K562 (cell line): ENCODE results near the gene MVD. TPM values are rescaled to one million over a fixed set of nuclear protein-coding genes. Genes with fewer than 3 reads are reported as not detected.
A peak's percentile ranks its signal among the peaks of the same experiment; 100 is the strongest.

ENCODE experiments used
- ATAC-seq: fragments of 200-7000 bp; cut with Tn5 transposase; 3 replicates; pipeline ENCODE4 v1.9.1; 2020; ENCODE audit warnings: moderate library complexity
- BruUV-seq: library from RNA; stranded (reverse); fragments of 400-500 nt; replicated peaks from 2 replicates; lab custom pipeline; 2021; lab: Mats Ljungman, UMichigan
- CTCF ChIA-PET: fragments of 300-600 bp; formaldehyde crosslinking; extraction: SDS; loops from one replicate; lab custom pipeline; 2021; ENCODE audit warnings: low intra/inter-chr PET ratio; lab: Yijun Ruan, JAX
- POLR2A ChIA-PET: fragments of 300-600, 350-650 bp; sonication (Branson Sonifier 250); formaldehyde crosslinking; extraction: SDS; loops from one replicate; lab custom pipeline; 2021; ENCODE audit warnings: antibody characterized with exemption, inconsistent platforms; lab: Yijun Ruan, JAX
- DNase-seq, 4 experiments: peaks; one replicate each; pipeline versions ENCODE4 v3.0.0 to v3.0.0-alpha.2; 2011 to 2018; ENCODE audit warnings: low spot score in 3 of 4, mixed read lengths in 3 of 4; ENCODE audit errors: extremely low read depth in 1 of 4
- FAIRE-seq: peaks from 2 replicates; lab custom pipeline; 2011; peaks lifted over from hg19 to GRCh38; lab: Jason Lieb, UNC
- H2AFZ ChIP-seq: 2 replicates; pipeline ENCODE4 v1.6.0; 2011; ENCODE audit warnings: low read depth, low read length, control low read depth, inconsistent platforms
- H3K27ac ChIP-seq: fragments of 200-600 bp; 3 replicates; pipeline ENCODE4 v1.8.0; 2011; ENCODE audit warnings: low read depth, mild to moderate bottlenecking, control low read depth, inconsistent platforms, low read length, moderate library complexity, mixed read lengths; ENCODE audit errors: extremely low read depth
- H3K27me3 ChIP-seq, 2 experiments: fragments of 300-600 bp in 1 of 2; 2 replicates in 1 of 2; 3 replicates in 1 of 2; pipeline versions ENCODE4 v1.6.0 to v1.8.0; 2011; ENCODE audit warnings: inconsistent platforms in 2 of 2, low read length in 2 of 2, mild to moderate bottlenecking in 1 of 2, mixed read lengths in 1 of 2, moderate library complexity in 1 of 2; ENCODE audit not compliant: control insufficient read depth in 2 of 2, insufficient read depth in 2 of 2
- H3K36me3 ChIP-seq: fragments of 300-600 bp; 3 replicates; pipeline ENCODE4 v1.8.0; 2011; ENCODE audit warnings: mild to moderate bottlenecking, low read length, inconsistent platforms; ENCODE audit not compliant: control insufficient read depth, insufficient read depth
- H3K4me1 ChIP-seq, 2 experiments: fragments of 200-600 bp in 1 of 2; replicated peaks in 1 of 2; 2 replicates in 1 of 2; 3 replicates in 1 of 2; pipeline versions ENCODE4 v1.5.1 to v1.8.0; 2011; ENCODE audit warnings: inconsistent platforms in 2 of 2, low read length in 2 of 2, mild to moderate bottlenecking in 1 of 2, mixed read lengths in 1 of 2, moderate library complexity in 1 of 2; ENCODE audit not compliant: control insufficient read depth in 2 of 2, insufficient read depth in 2 of 2
- H3K4me2 ChIP-seq: 2 replicates; pipeline ENCODE4 v1.6.1; 2011; ENCODE audit warnings: low read length, control low read depth, inconsistent platforms, mixed read lengths; ENCODE audit not compliant: insufficient read depth
- H3K4me3 ChIP-seq: fragments of 200-600 bp; sonication (generic), shearing (Covaris generic); 2 replicates; pipeline ENCODE4 v1.5.1; 2016; ENCODE audit warnings: control low read depth, inconsistent platforms
- H3K79me2 ChIP-seq: fragments of 200-600 bp; 3 replicates; pipeline ENCODE4 v1.8.0; 2011; ENCODE audit warnings: low read length, inconsistent platforms; ENCODE audit not compliant: control insufficient read depth, insufficient read depth
- H3K9ac ChIP-seq, 2 experiments: 2 replicates each; pipeline versions ENCODE4 v1.6.0 to v1.6.1; 2011; ENCODE audit warnings: low read depth in 2 of 2, low read length in 2 of 2, control low read depth in 1 of 2, inconsistent platforms in 1 of 2, mild to moderate bottlenecking in 1 of 2, mixed read lengths in 1 of 2; ENCODE audit not compliant: insufficient read depth in 1 of 2
- H3K9me1 ChIP-seq: one replicate; pipeline ENCODE4 v1.6.0; 2011; ENCODE audit warnings: inconsistent platforms, mild to moderate bottlenecking, low read length, moderate library complexity; ENCODE audit not compliant: control insufficient read depth, insufficient read depth
- H3K9me3 ChIP-seq: replicated peaks from 2 replicates; pipeline ENCODE4 v1.5.1; 2011; ENCODE audit warnings: low read depth, low read length, inconsistent platforms; ENCODE audit not compliant: control insufficient read depth, insufficient read depth
- H4K20me1 ChIP-seq: replicated peaks from 2 replicates; pipeline ENCODE4 v1.6.1; 2011; ENCODE audit warnings: low read length, inconsistent platforms, mixed read lengths; ENCODE audit not compliant: control insufficient read depth, insufficient read depth
- ARNT ChIP-seq, 2 experiments: fragments of 450-650 bp; IDR thresholded peaks; 2 replicates each; pipeline ENCODE4 v1.6.1; 2016; ENCODE audit warnings: mild to moderate bottlenecking in 1 of 2
- ESRRA ChIP-seq: fragments of 450-650 bp; IDR thresholded peaks from 2 replicates; pipeline ENCODE4 v1.6.1; 2014; ENCODE audit warnings: low read depth, mild to moderate bottlenecking, moderate library complexity, borderline replicate concordance
- GATAD2A ChIP-seq: fragments of 450-650 bp; IDR thresholded peaks from 2 replicates; pipeline ENCODE4 v1.6.1; 2017
- HDAC2 ChIP-seq: fragments of 450-650 bp; IDR thresholded peaks from 2 replicates; pipeline ENCODE4 v1.6.1; 2016; ENCODE audit warnings: mild to moderate bottlenecking
- HDAC8 ChIP-seq: fragments of 450-650 bp; IDR thresholded peaks from 2 replicates; pipeline ENCODE4 v1.6.1; 2016; ENCODE audit warnings: mild to moderate bottlenecking, missing genetic modification characterization, moderate library complexity, missing compliant biosample characterization
- HOXB6 ChIP-seq: fragments of 250-450 bp; sonication (Bioruptor Pico); IDR thresholded peaks from 2 replicates; pipeline ENCODE4 v1.5.1; 2022; ENCODE audit warnings: mild to moderate bottlenecking, borderline replicate concordance
- NBN ChIP-seq: fragments of 450-650 bp; IDR thresholded peaks from 2 replicates; pipeline ENCODE4 v1.6.1; 2016; ENCODE audit warnings: low read depth, mild to moderate bottlenecking
- NFIC ChIP-seq: fragments of 450-650 bp; IDR thresholded peaks from 2 replicates; pipeline ENCODE4 v1.6.1; 2017; ENCODE audit warnings: mild to moderate bottlenecking, inconsistent platforms
- RBM25 ChIP-seq: fragments of 200-400 bp; formaldehyde crosslinking; IDR thresholded peaks from 2 replicates; pipeline ENCODE4 v1.6.1; 2018; ENCODE audit warnings: low read length, low read depth, moderate library complexity; ENCODE audit not compliant: severe bottlenecking
- TOE1 ChIP-seq, 2 experiments: fragments of 450-650 bp in 1 of 2; sonication (generic) in 1 of 2; formaldehyde crosslinking in 1 of 2; IDR thresholded peaks; 2 replicates each; pipeline versions ENCODE4 v1.7.1 to v1.8.0; 2016 to 2022; ENCODE audit warnings: borderline replicate concordance in 2 of 2, mild to moderate bottlenecking in 2 of 2, antibody characterized with exemption in 1 of 2, inconsistent platforms in 1 of 2, low read depth in 1 of 2, missing genetic modification reagents in 1 of 2, moderate library complexity in 1 of 2
- ZFX ChIP-seq: sonication (generic); formaldehyde crosslinking; IDR thresholded peaks from 2 replicates; pipeline ENCODE4 v1.8.0; 2022; ENCODE audit warnings: mild to moderate bottlenecking, missing genetic modification reagents, moderate library complexity
- WGBS: fragments of 100-300 bp; shearing (Covaris generic); methylation state at CpG from one replicate; pipeline ENCODE4 v1.1.6; 2016; ENCODE audit warnings: low coverage, mixed read lengths; ENCODE audit not compliant: insufficient coverage; ENCODE audit errors: missing lambda C conversion rate; 5-methylcytosine and 5-hydroxymethylcytosine counted together
- in situ Hi-C: fragments of 300-500 bp; cut with MboI; formaldehyde crosslinking; loops from 4 replicates; pipeline ENCODE4 v1.15.0; 2018; ENCODE audit warnings: inconsistent platforms, mixed read lengths
- intact Hi-C: fragments of 100-400 bp; cut with micrococcal nuclease; formaldehyde crosslinking; loops from 2 replicates; pipeline ENCODE4 v1.14.2; 2022
- polyA plus RNA-seq, 8 experiments: library from polyadenylated mRNA; depleted of rRNA in 4 of 8; stranded (reverse) in 5 of 8; unstranded in 3 of 8; fragments of >200 nt; fragmentation: Nextera tagmentation in 2 of 8; fragmentation: Illumina TruSeq in 1 of 8; extraction: Ambion mirVana in 2 of 8; extraction: Trizol in 1 of 8; gene quantifications; 2 replicates each; pipeline versions ENCODE4 v1.2.1 to v1.2.3, GENCODE V29; 2011 to 2014; ENCODE audit warnings: inconsistent platforms in 1 of 8, missing spikeins in 1 of 8
- total RNA-seq, 7 experiments: library from RNA; depleted of rRNA in 6 of 7; stranded (reverse); fragments of >200 nt in 6 of 7; fragmentation: Illumina TruSeq in 2 of 7; extraction: Trizol in 2 of 7; gene quantifications; 2 replicates each; pipeline versions ENCODE4 v1.2.1 to v1.2.3, GENCODE V29; 2011 to 2021; ENCODE audit warnings: low replicate concordance in 1 of 7
- TF ChIP-seq, protein P1 (sequence below), 2 experiments: IDR thresholded peaks in 1 of 2; conservative IDR thresholded peaks in 1 of 2; 2 replicates each; pipeline ENCODE4 v1.6.1; 2016; ENCODE audit warnings: low read depth in 2 of 2, mild to moderate bottlenecking in 1 of 2, missing compliant biosample characterization in 1 of 2, missing genetic modification characterization in 1 of 2, moderate library complexity in 1 of 2
- TF ChIP-seq, protein P2 (sequence below), 2 experiments: fragments of 450-650 bp in 1 of 2; IDR thresholded peaks; 2 replicates each; pipeline ENCODE4 v1.6.1; 2011 to 2017; ENCODE audit warnings: low read depth in 2 of 2, antibody characterized with exemption in 1 of 2, borderline replicate concordance in 1 of 2, low read length in 1 of 2, mild to moderate bottlenecking in 1 of 2, mixed read lengths in 1 of 2; ENCODE audit not compliant: control insufficient read depth in 1 of 2

Gene MVD
- total and polyA plus RNA-seq, 9 of the 15 experiments (the other 6 are each of a cell fraction or from before 2014, with no cell fraction given): 12.2 to 141 (median 45.3) TPM

DNA sequence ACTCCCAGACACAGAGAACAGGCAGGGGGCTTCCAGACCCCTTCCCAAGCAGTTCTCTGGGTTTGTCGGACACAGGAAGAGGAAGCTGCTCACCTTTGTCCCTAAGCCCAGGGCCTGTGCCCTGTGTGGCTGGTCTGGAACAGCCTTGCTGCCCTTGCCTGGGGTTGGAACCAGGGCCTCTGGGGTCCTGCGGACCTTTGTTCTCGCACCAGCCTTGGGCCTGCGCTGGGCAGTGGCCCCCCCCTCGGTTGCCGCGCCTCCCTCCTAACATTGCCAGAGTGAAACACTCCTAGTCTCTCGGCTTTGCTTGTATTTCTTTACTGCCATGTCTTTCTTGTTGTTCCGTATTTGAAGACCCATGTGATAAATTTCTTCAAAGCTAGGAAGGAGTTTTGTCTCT is 33.1 kb downstream of the MVD start (continued):
- TF ChIP-seq, protein P1, sequence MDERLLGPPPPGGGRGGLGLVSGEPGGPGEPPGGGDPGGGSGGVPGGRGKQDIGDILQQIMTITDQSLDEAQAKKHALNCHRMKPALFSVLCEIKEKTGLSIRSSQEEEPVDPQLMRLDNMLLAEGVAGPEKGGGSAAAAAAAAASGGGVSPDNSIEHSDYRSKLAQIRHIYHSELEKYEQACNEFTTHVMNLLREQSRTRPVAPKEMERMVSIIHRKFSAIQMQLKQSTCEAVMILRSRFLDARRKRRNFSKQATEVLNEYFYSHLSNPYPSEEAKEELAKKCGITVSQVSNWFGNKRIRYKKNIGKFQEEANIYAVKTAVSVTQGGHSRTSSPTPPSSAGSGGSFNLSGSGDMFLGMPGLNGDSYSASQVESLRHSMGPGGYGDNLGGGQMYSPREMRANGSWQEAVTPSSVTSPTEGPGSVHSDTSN (CRISPR knock-in tag; IDR thresholded peaks at IDR 0.05; ENCODE audit: low read depth): no peak
- TF ChIP-seq, protein P1 (tag; conservative IDR thresholded peaks at IDR 0.05; ENCODE audit: low read depth): no peak
- TF ChIP-seq HDAC8 (no peak), HOXB6 (CRISPR knock-in tag) (no peak), NBN (no peak)

DNA sequence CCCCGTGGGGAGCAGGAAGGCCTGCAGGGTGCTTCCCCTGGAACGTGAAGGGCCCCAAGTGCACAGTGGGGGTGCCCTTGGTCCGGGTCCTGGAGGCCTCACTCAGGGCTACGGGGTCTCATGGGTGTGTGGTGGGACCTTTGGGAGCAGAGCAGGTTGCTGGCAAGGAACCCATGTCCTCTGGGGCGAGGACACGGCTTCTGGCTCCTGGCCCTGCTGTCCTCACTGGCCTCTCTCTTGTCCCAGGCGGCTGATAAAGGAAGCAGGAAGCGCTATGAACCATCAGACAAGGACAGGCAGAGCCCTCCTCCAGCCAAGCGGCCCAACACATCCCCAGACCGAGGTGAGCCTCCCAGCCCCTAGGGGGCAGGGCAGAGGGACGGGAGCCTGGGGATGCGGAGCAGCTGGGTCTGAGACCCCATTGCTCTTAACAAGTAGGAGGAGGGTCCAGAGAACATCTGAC is 34.3 kb downstream of the MVD start:
- Histone ChIP-seq H3K9me1 (no peaks in the 10 kb centered on the region), H4K20me1 (0 out of 2 replicates have a peak, but pooled peaks cover 6% of the 10 kb centered on the region), H3K36me3 (peaks cover 94% of the 10 kb centered on the region), H3K27me3 (no peaks in the 10 kb centered on the region), H3K4me3 (no peak overlapping the region), H3K4me1 (peaks cover 10 to 56% of the 10 kb centered on the region in 2 experiments; a peak in 4 of 5 replicates), H3K9me3 (no peaks in the 10 kb centered on the region), H3K4me2 (peak overlapping the region; percentile 24; the same call in 1 of the 2 replicates), H3K9ac (peak overlapping the region; percentile 38 to 65; a peak in 3 of 4 replicates), H2AFZ (peak overlapping the region; percentile 61), H3K27ac (peak overlapping the region; percentile 73), H3K79me2 (no peaks in the 10 kb centered on the region)
- DNase-seq: peak; percentile 77 to 90 (median 87)
- CTCF ChIA-PET: no interaction called here
- BruUV-seq: no TSS peak
- intact Hi-C loops (loop anchor here (5.0 kb wide), 1 partner anchor 59 kb away; the partner anchor contains the start of gene SNAI3), in situ Hi-C loops (no loop called here)
- peak; percentile 97 for ATAC-seq
- 38% methylated on average over 12 of the region's 12 CpGs for WGBS
- peak; percentile 97 for FAIRE-seq
- POLR2A ChIA-PET: interaction anchor here (0.8 to 2.3 kb wide), 3 partner anchors 8 to 11 kb away, joined by 4 to 12 read pairs (median 7); partner anchors contain the start of gene IL17C
- TF ChIP-seq, protein P2, sequence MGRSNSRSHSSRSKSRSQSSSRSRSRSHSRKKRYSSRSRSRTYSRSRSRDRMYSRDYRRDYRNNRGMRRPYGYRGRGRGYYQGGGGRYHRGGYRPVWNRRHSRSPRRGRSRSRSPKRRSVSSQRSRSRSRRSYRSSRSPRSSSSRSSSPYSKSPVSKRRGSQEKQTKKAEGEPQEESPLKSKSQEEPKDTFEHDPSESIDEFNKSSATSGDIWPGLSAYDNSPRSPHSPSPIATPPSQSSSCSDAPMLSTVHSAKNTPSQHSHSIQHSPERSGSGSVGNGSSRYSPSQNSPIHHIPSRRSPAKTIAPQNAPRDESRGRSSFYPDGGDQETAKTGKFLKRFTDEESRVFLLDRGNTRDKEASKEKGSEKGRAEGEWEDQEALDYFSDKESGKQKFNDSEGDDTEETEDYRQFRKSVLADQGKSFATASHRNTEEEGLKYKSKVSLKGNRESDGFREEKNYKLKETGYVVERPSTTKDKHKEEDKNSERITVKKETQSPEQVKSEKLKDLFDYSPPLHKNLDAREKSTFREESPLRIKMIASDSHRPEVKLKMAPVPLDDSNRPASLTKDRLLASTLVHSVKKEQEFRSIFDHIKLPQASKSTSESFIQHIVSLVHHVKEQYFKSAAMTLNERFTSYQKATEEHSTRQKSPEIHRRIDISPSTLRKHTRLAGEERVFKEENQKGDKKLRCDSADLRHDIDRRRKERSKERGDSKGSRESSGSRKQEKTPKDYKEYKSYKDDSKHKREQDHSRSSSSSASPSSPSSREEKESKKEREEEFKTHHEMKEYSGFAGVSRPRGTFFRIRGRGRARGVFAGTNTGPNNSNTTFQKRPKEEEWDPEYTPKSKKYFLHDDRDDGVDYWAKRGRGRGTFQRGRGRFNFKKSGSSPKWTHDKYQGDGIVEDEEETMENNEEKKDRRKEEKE (IDR thresholded peaks at IDR 0.05; ENCODE audit: borderline replicate concordance in 1 of 2, control insufficient read depth in 1 of 2, low read depth in 2 of 2, low read length in 1 of 2): peak in 1 of 2 experiments; percentile 60; a peak in 1 of 4 replicates
- TF ChIP-seq GATAD2A: 0 out of 2 replicates have a peak, but pooled peaks have one; percentile 29
- peak; percentile 52; the same call in 1 of the 2 replicates for TF ChIP-seq HDAC2
- peak; percentile 34; the same call in 1 of the 2 replicates for TF ChIP-seq ZFX (CRISPR knock-in tag)
- TF ChIP-seq ARNT (IDR thresholded peaks at IDR 0.05): 0 out of 4 replicates have a peak, but pooled peaks of 1 of the 2 experiments have one; percentile 25
- TF ChIP-seq TOE1 (IDR thresholded peaks at IDR 0.05; ENCODE audit: borderline replicate concordance): peak; percentile 22; the same call in 1 of the 2 replicates
- TF ChIP-seq TOE1 (CRISPR knock-in tag; IDR thresholded peaks at IDR 0.05; ENCODE audit: borderline replicate concordance, low read depth): no peak
- TF ChIP-seq RBM25: no peak
- TF ChIP-seq ESRRA: peak; percentile 81
- peak; percentile 55 for TF ChIP-seq NFIC
